ENCODE results near the gene NTRK3.

The NTRK3 gene

GRCh38 chr15:88098361-88098760, 158.2 kb downstream of the NTRK3 start:
- Mint-ChIP-seq H3K4me1 (ENCODE audit: low read depth) (no peaks in the 10 kb centered on the region), H3K4me3 (no peak overlapping the region), H3K27me3 (no peaks in the 10 kb centered on the region), H3K36me3 (ENCODE audit: low read depth) (no peaks in the 10 kb centered on the region), H3K27ac (no peak overlapping the region), H3K9me3 (no peaks in the 10 kb centered on the region)
- intact Hi-C loops (cut with micrococcal nuclease) = no loop called here

- no peaks in the 10 kb centered on the region for H3K9me3 Mint-ChIP-seq
- intact Hi-C loops (cut with micrococcal nuclease) = no loop called here
- H3K27me3 Mint-ChIP-seq = peaks cover 8% of the 10 kb centered on the region
- H3K4me1 Mint-ChIP-seq (ENCODE audit: low read depth) = no peaks in the 10 kb centered on the region
- H3K4me3 Mint-ChIP-seq = no peak overlapping the region
- no peaks in the 10 kb centered on the region for H3K36me3 Mint-ChIP-seq (ENCODE audit: low read depth)
- no peak overlapping the region for H3K27ac Mint-ChIP-seq
These were observed 165.0 kb downstream of the NTRK3 start for GRCh38 chr15:88091444-88092016.

- Mint-ChIP-seq H3K27ac (no peak overlapping the region), H3K4me3 (no peak overlapping the region), H3K4me1 (ENCODE audit: low read depth) (no peaks in the 10 kb centered on the region), H3K36me3 (ENCODE audit: low read depth) (no peaks in the 10 kb centered on the region), H3K9me3 (no peaks in the 10 kb centered on the region), H3K27me3 (peaks cover 8% of the 10 kb centered on the region)
- intact Hi-C loops (cut with micrococcal nuclease) = no loop called here
These were observed 166.0 kb downstream of the NTRK3 start for GRCh38 chr15:88090481-88091011.

GRCh38 chr15:88089731-88090130, 166.8 kb downstream of the NTRK3 start:
- intact Hi-C loops (cut with micrococcal nuclease) = no loop called here
- no peaks in the 10 kb centered on the region for H3K4me1 Mint-ChIP-seq (ENCODE audit: low read depth)
- H3K27me3 Mint-ChIP-seq = peaks cover 8% of the 10 kb centered on the region
- no peak overlapping the region for H3K4me3 Mint-ChIP-seq
- H3K27ac Mint-ChIP-seq = no peak overlapping the region
- no peaks in the 10 kb centered on the region for H3K9me3 Mint-ChIP-seq
- H3K36me3 Mint-ChIP-seq (ENCODE audit: low read depth) = no peaks in the 10 kb centered on the region

- H3K27ac Mint-ChIP-seq = no peak overlapping the region
- peaks cover 8% of the 10 kb centered on the region for H3K27me3 Mint-ChIP-seq
- intact Hi-C loops (cut with micrococcal nuclease) = no loop called here
- H3K4me1 Mint-ChIP-seq (ENCODE audit: low read depth) = no peaks in the 10 kb centered on the region
- H3K9me3 Mint-ChIP-seq = no peaks in the 10 kb centered on the region
- H3K36me3 Mint-ChIP-seq (ENCODE audit: low read depth) = no peaks in the 10 kb centered on the region
- no peak overlapping the region for H3K4me3 Mint-ChIP-seq
These were observed 167.4 kb downstream of the NTRK3 start for GRCh38 chr15:88089024-88089620.

GRCh38 chr15:88083811-88084760, 172.5 kb downstream of the NTRK3 start:
- Mint-ChIP-seq H3K27ac (no peak overlapping the region), H3K9me3 (no peaks in the 10 kb centered on the region), H3K27me3 (no peaks in the 10 kb centered on the region), H3K4me1 (ENCODE audit: low read depth) (no peaks in the 10 kb centered on the region), H3K36me3 (ENCODE audit: low read depth) (no peaks in the 10 kb centered on the region), H3K4me3 (no peak overlapping the region)
- intact Hi-C loops (cut with micrococcal nuclease) = no loop called here

GRCh38 chr15:88080616-88081015, 175.9 kb downstream of the NTRK3 start:
- intact Hi-C loops (cut with micrococcal nuclease) = no loop called here
- no peaks in the 10 kb centered on the region for H3K27me3 Mint-ChIP-seq
- H3K27ac Mint-ChIP-seq = no peak overlapping the region
- H3K36me3 Mint-ChIP-seq (ENCODE audit: low read depth) = no peaks in the 10 kb centered on the region
- no peaks in the 10 kb centered on the region for H3K9me3 Mint-ChIP-seq
- H3K4me3 Mint-ChIP-seq = no peak overlapping the region
- no peaks in the 10 kb centered on the region for H3K4me1 Mint-ChIP-seq (ENCODE audit: low read depth)

GRCh38 chr15:88077296-88078020, 179.1 kb downstream of the NTRK3 start:
- Mint-ChIP-seq H3K4me1 (ENCODE audit: low read depth) (no peaks in the 10 kb centered on the region), H3K9me3 (no peaks in the 10 kb centered on the region), H3K27ac (no peak overlapping the region), H3K36me3 (ENCODE audit: low read depth) (no peaks in the 10 kb centered on the region), H3K4me3 (no peak overlapping the region), H3K27me3 (no peaks in the 10 kb centered on the region)
- intact Hi-C loops (cut with micrococcal nuclease) = no loop called here

GRCh38 chr15:88076328-88076727, 180.2 kb downstream of the NTRK3 start:
- Mint-ChIP-seq H3K4me3 (no peak overlapping the region), H3K4me1 (ENCODE audit: low read depth) (no peaks in the 10 kb centered on the region), H3K36me3 (ENCODE audit: low read depth) (no peaks in the 10 kb centered on the region), H3K9me3 (no peaks in the 10 kb centered on the region), H3K27ac (no peak overlapping the region), H3K27me3 (no peaks in the 10 kb centered on the region)
- intact Hi-C loops (cut with micrococcal nuclease) = no loop called here

GRCh38 chr15:88075102-88075501, 181.4 kb downstream of the NTRK3 start:
- H3K27me3 Mint-ChIP-seq = no peaks in the 10 kb centered on the region
- H3K27ac Mint-ChIP-seq = no peak overlapping the region
- H3K4me1 Mint-ChIP-seq (ENCODE audit: low read depth) = no peaks in the 10 kb centered on the region
- no peaks in the 10 kb centered on the region for H3K36me3 Mint-ChIP-seq (ENCODE audit: low read depth)
- intact Hi-C loops (cut with micrococcal nuclease) = no loop called here
- no peaks in the 10 kb centered on the region for H3K9me3 Mint-ChIP-seq
- no peak overlapping the region for H3K4me3 Mint-ChIP-seq

- Mint-ChIP-seq H3K27ac (no peak overlapping the region), H3K9me3 (no peaks in the 10 kb centered on the region), H3K4me3 (no peak overlapping the region), H3K4me1 (ENCODE audit: low read depth) (no peaks in the 10 kb centered on the region), H3K27me3 (no peaks in the 10 kb centered on the region), H3K36me3 (ENCODE audit: low read depth) (no peaks in the 10 kb centered on the region)
- intact Hi-C loops (cut with micrococcal nuclease) = no loop called here
These were observed 182.2 kb downstream of the NTRK3 start for GRCh38 chr15:88074386-88074785.

GRCh38 chr15:88073391-88073691, 183.2 kb downstream of the NTRK3 start:
- Mint-ChIP-seq H3K4me3 (no peak overlapping the region), H3K27ac (no peak overlapping the region), H3K9me3 (no peaks in the 10 kb centered on the region), H3K27me3 (no peaks in the 10 kb centered on the region), H3K36me3 (ENCODE audit: low read depth) (no peaks in the 10 kb centered on the region), H3K4me1 (ENCODE audit: low read depth) (no peaks in the 10 kb centered on the region)
- intact Hi-C loops (cut with micrococcal nuclease) = no loop called here

GRCh38 chr15:88072598-88073390, 183.7 kb downstream of the NTRK3 start:
- Mint-ChIP-seq H3K36me3 (ENCODE audit: low read depth) (no peaks in the 10 kb centered on the region), H3K4me3 (no peak overlapping the region), H3K27me3 (no peaks in the 10 kb centered on the region), H3K9me3 (no peaks in the 10 kb centered on the region), H3K27ac (no peak overlapping the region), H3K4me1 (ENCODE audit: low read depth) (no peaks in the 10 kb centered on the region)
- intact Hi-C loops (cut with micrococcal nuclease) = no loop called here
